Loucy (cell line): ENCODE measurements around the gene SLC12A4.

Experiments used
- EZH2phosphoT487 ChIP-seq: fragments of 200-600 bp; IDR thresholded peaks from 2 replicates; pipeline ENCODE4 v1.6.1; 2018; ENCODE audit warnings: antibody characterized with exemption, mild to moderate bottlenecking, moderate library complexity, borderline replicate concordance
- TF ChIP-seq, protein P1 (sequence below): fragments of 200-600 bp; sonication (generic); conservative IDR thresholded peaks from 2 replicates; pipeline ENCODE4 v1.5.1; 2014; ENCODE audit warnings: mild to moderate bottlenecking, antibody characterized with exemption, low read length

- TF ChIP-seq, protein P1, sequence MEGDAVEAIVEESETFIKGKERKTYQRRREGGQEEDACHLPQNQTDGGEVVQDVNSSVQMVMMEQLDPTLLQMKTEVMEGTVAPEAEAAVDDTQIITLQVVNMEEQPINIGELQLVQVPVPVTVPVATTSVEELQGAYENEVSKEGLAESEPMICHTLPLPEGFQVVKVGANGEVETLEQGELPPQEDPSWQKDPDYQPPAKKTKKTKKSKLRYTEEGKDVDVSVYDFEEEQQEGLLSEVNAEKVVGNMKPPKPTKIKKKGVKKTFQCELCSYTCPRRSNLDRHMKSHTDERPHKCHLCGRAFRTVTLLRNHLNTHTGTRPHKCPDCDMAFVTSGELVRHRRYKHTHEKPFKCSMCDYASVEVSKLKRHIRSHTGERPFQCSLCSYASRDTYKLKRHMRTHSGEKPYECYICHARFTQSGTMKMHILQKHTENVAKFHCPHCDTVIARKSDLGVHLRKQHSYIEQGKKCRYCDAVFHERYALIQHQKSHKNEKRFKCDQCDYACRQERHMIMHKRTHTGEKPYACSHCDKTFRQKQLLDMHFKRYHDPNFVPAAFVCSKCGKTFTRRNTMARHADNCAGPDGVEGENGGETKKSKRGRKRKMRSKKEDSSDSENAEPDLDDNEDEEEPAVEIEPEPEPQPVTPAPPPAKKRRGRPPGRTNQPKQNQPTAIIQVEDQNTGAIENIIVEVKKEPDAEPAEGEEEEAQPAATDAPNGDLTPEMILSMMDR, result no peak
- no peak for TF ChIP-seq EZH2phosphoT487
These were observed 46.2 kb downstream of the SLC12A4 start for GRCh38 chr16:67922221-67922620.
